ENCODE results near the gene EVI5L.

The EVI5L gene

GRCh38 chr19:7912697-7913564 is 82.9 kb downstream of the EVI5L start:
- no peak for DNase-seq (ENCODE audit: low spot score)

- no peak for DNase-seq (ENCODE audit: low spot score)
These were observed 83.6 kb downstream of the EVI5L start for GRCh38 chr19:7913652-7914051.

GRCh38 chr19:7914099-7914498 is 84.1 kb downstream of the EVI5L start:
- no peak for DNase-seq (ENCODE audit: low spot score)

All from hematopoietic multipotent progenitor cell treated with erythropoietin and hydrocortisone succinate and interleukin-3 and kit ligand, for 17 days (in vitro differentiated cells).